ENCODE results near the gene USP5.

DNA sequence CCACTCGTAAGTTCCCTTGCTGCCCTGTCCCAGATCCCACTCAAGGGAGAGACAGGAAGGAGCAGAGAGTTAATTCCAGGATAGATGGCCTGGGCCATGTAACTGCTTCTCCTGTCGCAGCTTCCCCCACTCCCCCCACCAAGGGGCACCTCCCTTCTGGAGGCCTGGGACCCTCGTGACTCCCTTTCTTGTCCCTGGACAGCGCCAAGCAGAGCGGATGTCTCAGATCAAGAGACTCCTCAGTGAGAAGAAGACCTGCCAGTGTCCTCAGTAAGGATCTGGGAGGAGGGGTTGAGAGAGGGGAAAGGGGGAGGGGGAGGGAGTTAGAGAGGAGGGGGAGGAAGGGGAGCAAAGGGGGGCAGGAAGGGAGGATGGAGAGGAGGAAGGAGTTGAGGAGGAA is 33.3 kb upstream of the USP5 start:
- TF ChIP-seq, protein P1, sequence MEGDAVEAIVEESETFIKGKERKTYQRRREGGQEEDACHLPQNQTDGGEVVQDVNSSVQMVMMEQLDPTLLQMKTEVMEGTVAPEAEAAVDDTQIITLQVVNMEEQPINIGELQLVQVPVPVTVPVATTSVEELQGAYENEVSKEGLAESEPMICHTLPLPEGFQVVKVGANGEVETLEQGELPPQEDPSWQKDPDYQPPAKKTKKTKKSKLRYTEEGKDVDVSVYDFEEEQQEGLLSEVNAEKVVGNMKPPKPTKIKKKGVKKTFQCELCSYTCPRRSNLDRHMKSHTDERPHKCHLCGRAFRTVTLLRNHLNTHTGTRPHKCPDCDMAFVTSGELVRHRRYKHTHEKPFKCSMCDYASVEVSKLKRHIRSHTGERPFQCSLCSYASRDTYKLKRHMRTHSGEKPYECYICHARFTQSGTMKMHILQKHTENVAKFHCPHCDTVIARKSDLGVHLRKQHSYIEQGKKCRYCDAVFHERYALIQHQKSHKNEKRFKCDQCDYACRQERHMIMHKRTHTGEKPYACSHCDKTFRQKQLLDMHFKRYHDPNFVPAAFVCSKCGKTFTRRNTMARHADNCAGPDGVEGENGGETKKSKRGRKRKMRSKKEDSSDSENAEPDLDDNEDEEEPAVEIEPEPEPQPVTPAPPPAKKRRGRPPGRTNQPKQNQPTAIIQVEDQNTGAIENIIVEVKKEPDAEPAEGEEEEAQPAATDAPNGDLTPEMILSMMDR (IDR thresholded peaks at IDR 0.05), result no peak
- TF ChIP-seq RAD21 (conservative IDR thresholded peaks at IDR 0.05 in 1 of 2, IDR thresholded peaks at IDR 0.05 in 1 of 2), result no peak
- no peak for TF ChIP-seq BHLHE40 (IDR thresholded peaks at IDR 0.05; ENCODE audit: low read depth, low read length)
- no peak for TF ChIP-seq PHF8 (IDR thresholded peaks at IDR 0.05; ENCODE audit: borderline replicate concordance, low read depth)
- TF ChIP-seq MAFK (IDR thresholded peaks at IDR 0.05; ENCODE audit: partially characterized antibody), result no peak
- no peak for TF ChIP-seq POLR2A (IDR thresholded peaks at IDR 0.05; ENCODE audit: low read length)
- TF ChIP-seq NR3C1 (IDR thresholded peaks at IDR 0.05), result no peak
- TF ChIP-seq, protein P2, sequence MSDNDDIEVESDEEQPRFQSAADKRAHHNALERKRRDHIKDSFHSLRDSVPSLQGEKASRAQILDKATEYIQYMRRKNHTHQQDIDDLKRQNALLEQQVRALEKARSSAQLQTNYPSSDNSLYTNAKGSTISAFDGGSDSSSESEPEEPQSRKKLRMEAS (IDR thresholded peaks at IDR 0.05), result no peak
- TF ChIP-seq JUN (IDR thresholded peaks at IDR 0.05), result no peak

Data from A549 (cell line).